ENCODE measurements around the gene TCP11.

Gene TCP11

GRCh38 chr6:35141007-35141655 is at the start of gene TCP11:
TSS of gene TCP11 (minus strand) at chr6:35141339. CDS start at chr6:35140870, 469 bp downstream.
- Mint-ChIP-seq H3K36me3 (no peaks in the 10 kb centered on the region), H3K4me1 (peaks cover 15% of the 10 kb centered on the region), H3K9me3 (no peaks in the 10 kb centered on the region), H3K27me3 (peaks cover 2% of the 10 kb centered on the region), H3K27ac (peak within 1 kb of the TSS; percentile 48), H3K4me3 (peak within 1 kb of the TSS; percentile 71)

GRCh38 chr6:35190306-35190705 is 49.2 kb upstream of the TCP11 start:
- H3K9me3 Mint-ChIP-seq, result no peaks in the 10 kb centered on the region
- H3K4me3 Mint-ChIP-seq, result no peak overlapping the region
- no peaks in the 10 kb centered on the region for H3K27me3 Mint-ChIP-seq
- no peaks in the 10 kb centered on the region for H3K36me3 Mint-ChIP-seq
- H3K27ac Mint-ChIP-seq, result no peak overlapping the region
- no peaks in the 10 kb centered on the region for H3K4me1 Mint-ChIP-seq

- H3K9me3 Mint-ChIP-seq, result no peaks in the 10 kb centered on the region
- no peaks in the 10 kb centered on the region for H3K4me1 Mint-ChIP-seq
- H3K4me3 Mint-ChIP-seq, result no peak overlapping the region
- no peak overlapping the region for H3K27ac Mint-ChIP-seq
- H3K27me3 Mint-ChIP-seq, result peaks cover 6% of the 10 kb centered on the region
- no peaks in the 10 kb centered on the region for H3K36me3 Mint-ChIP-seq
These were observed 47.7 kb upstream of the TCP11 start for GRCh38 chr6:35188886-35189285.

- H3K4me3 Mint-ChIP-seq, result no peak overlapping the region
- no peak overlapping the region for H3K27ac Mint-ChIP-seq
- no peaks in the 10 kb centered on the region for H3K9me3 Mint-ChIP-seq
- no peaks in the 10 kb centered on the region for H3K36me3 Mint-ChIP-seq
- H3K4me1 Mint-ChIP-seq, result no peaks in the 10 kb centered on the region
- peaks cover 9% of the 10 kb centered on the region for H3K27me3 Mint-ChIP-seq
These were observed 45.4 kb upstream of the TCP11 start for GRCh38 chr6:35186571-35186970.

GRCh38 chr6:35185971-35186370 is 44.8 kb upstream of the TCP11 start:
- Mint-ChIP-seq H3K4me1 (no peaks in the 10 kb centered on the region), H3K36me3 (no peaks in the 10 kb centered on the region), H3K27ac (no peak overlapping the region), H3K27me3 (peaks cover 9% of the 10 kb centered on the region), H3K9me3 (no peaks in the 10 kb centered on the region), H3K4me3 (no peak overlapping the region)

GRCh38 chr6:35185302-35185681 is 44.2 kb upstream of the TCP11 start:
- no peak overlapping the region for H3K4me3 Mint-ChIP-seq
- H3K4me1 Mint-ChIP-seq, result no peaks in the 10 kb centered on the region
- H3K27ac Mint-ChIP-seq, result no peak overlapping the region
- no peaks in the 10 kb centered on the region for H3K36me3 Mint-ChIP-seq
- H3K27me3 Mint-ChIP-seq, result peaks cover 9% of the 10 kb centered on the region
- H3K9me3 Mint-ChIP-seq, result no peaks in the 10 kb centered on the region

GRCh38 chr6:35184580-35185301 is 43.6 kb upstream of the TCP11 start:
- Mint-ChIP-seq H3K4me1 (no peaks in the 10 kb centered on the region), H3K36me3 (no peaks in the 10 kb centered on the region), H3K27ac (no peak overlapping the region), H3K4me3 (no peak overlapping the region), H3K27me3 (peaks cover 9% of the 10 kb centered on the region), H3K9me3 (no peaks in the 10 kb centered on the region)

GRCh38 chr6:35183935-35184334 is 42.8 kb upstream of the TCP11 start:
- no peaks in the 10 kb centered on the region for H3K36me3 Mint-ChIP-seq
- H3K4me3 Mint-ChIP-seq, result no peak overlapping the region
- peaks cover 9% of the 10 kb centered on the region for H3K27me3 Mint-ChIP-seq
- no peaks in the 10 kb centered on the region for H3K4me1 Mint-ChIP-seq
- H3K27ac Mint-ChIP-seq, result no peak overlapping the region
- no peaks in the 10 kb centered on the region for H3K9me3 Mint-ChIP-seq

- Mint-ChIP-seq H3K4me3 (no peak overlapping the region), H3K27ac (no peak overlapping the region), H3K9me3 (no peaks in the 10 kb centered on the region), H3K36me3 (no peaks in the 10 kb centered on the region), H3K27me3 (peaks cover 9% of the 10 kb centered on the region), H3K4me1 (no peaks in the 10 kb centered on the region)
These were observed 42.1 kb upstream of the TCP11 start for GRCh38 chr6:35183281-35183680.

- Mint-ChIP-seq H3K27ac (no peak overlapping the region), H3K9me3 (no peaks in the 10 kb centered on the region), H3K4me1 (no peaks in the 10 kb centered on the region), H3K4me3 (no peak overlapping the region), H3K27me3 (peaks cover 9% of the 10 kb centered on the region), H3K36me3 (no peaks in the 10 kb centered on the region)
These were observed 40.9 kb upstream of the TCP11 start for GRCh38 chr6:35181933-35182612.

- peaks cover 9% of the 10 kb centered on the region for H3K27me3 Mint-ChIP-seq
- no peaks in the 10 kb centered on the region for H3K4me1 Mint-ChIP-seq
- H3K9me3 Mint-ChIP-seq, result no peaks in the 10 kb centered on the region
- H3K4me3 Mint-ChIP-seq, result no peak overlapping the region
- H3K27ac Mint-ChIP-seq, result no peak overlapping the region
- H3K36me3 Mint-ChIP-seq, result no peaks in the 10 kb centered on the region
These were observed 40.3 kb upstream of the TCP11 start for GRCh38 chr6:35181308-35181932.

- Mint-ChIP-seq H3K4me1 (no peaks in the 10 kb centered on the region), H3K27me3 (peaks cover 8% of the 10 kb centered on the region), H3K4me3 (no peak overlapping the region), H3K27ac (no peak overlapping the region), H3K9me3 (no peaks in the 10 kb centered on the region), H3K36me3 (no peaks in the 10 kb centered on the region)
These were observed 38.9 kb upstream of the TCP11 start for GRCh38 chr6:35179901-35180535.

- Mint-ChIP-seq H3K27ac (no peak overlapping the region), H3K9me3 (no peaks in the 10 kb centered on the region), H3K36me3 (no peaks in the 10 kb centered on the region), H3K4me1 (no peaks in the 10 kb centered on the region), H3K4me3 (no peak overlapping the region), H3K27me3 (peaks cover 4% of the 10 kb centered on the region)
These were observed 38.0 kb upstream of the TCP11 start for GRCh38 chr6:35178932-35179832.

- Mint-ChIP-seq H3K9me3 (no peaks in the 10 kb centered on the region), H3K36me3 (no peaks in the 10 kb centered on the region), H3K27ac (no peak overlapping the region), H3K4me3 (no peak overlapping the region), H3K27me3 (peaks cover 2% of the 10 kb centered on the region), H3K4me1 (no peaks in the 10 kb centered on the region)
These were observed 36.9 kb upstream of the TCP11 start for GRCh38 chr6:35178012-35178411.

- H3K4me3 Mint-ChIP-seq, result no peak overlapping the region
- H3K36me3 Mint-ChIP-seq, result no peaks in the 10 kb centered on the region
- H3K9me3 Mint-ChIP-seq, result no peaks in the 10 kb centered on the region
- no peaks in the 10 kb centered on the region for H3K27me3 Mint-ChIP-seq
- no peak overlapping the region for H3K27ac Mint-ChIP-seq
- H3K4me1 Mint-ChIP-seq, result no peaks in the 10 kb centered on the region
These were observed 36.5 kb upstream of the TCP11 start for GRCh38 chr6:35177596-35177995.
